Activated CD4-positive, alpha-beta T cell treated with anti-CD3 and anti-CD28 coated beads for 1 hour (primary cell): Measurements from ENCODE around the gene FAT2.

Source experiments
- DNase-seq: peaks from one replicate; pipeline ENCODE4 v3.0.0-alpha.2; 2020

FAT2 gene

GRCh38 chr5:151553130-151553670 lies 37.9 kb downstream of the FAT2 start:
- DNase-seq: no peak

DNA sequence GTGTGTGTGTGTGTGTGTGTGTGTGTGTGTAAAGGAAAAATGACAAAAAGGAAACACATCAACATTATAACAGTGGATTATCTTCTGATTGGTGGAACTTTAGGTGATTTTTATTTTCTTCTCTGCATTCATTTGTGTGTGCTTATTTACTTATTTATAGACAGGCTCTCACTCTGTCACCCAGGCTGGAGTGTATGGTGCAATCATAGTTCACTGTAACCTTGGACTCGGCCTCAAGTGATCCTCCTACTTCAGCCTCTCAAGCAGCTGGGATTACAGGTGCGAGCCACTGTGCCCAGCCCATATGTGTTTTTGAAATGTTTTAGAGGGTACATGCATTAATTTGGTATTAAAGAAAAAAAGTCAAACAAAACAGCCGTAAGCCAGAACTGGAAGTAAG lies 39.1 kb downstream of the FAT2 start:
- no peak for DNase-seq

GRCh38 chr5:151550146-151550545 lies 41.0 kb downstream of the FAT2 start:
- no peak for DNase-seq

GRCh38 chr5:151549713-151550112 lies 41.4 kb downstream of the FAT2 start:
- DNase-seq: no peak

DNA sequence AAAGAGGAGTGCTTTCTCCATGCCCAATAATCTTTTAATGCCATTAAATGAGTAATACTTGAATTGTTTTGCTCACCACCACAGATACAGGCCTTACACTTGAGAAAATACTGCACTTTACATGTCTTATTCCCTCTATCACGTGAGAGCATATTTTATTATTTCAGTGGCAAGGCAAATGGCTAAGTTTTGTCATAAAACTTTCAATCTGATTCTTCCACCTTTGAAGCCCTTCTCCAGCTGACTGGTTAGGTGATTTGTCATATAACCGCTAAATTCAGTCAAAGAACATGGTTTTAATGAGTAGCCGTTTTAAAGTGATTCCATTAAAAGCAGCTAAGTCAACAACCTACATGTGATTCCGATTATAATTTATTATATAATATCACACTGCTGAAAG lies 43.8 kb downstream of the FAT2 start:
- no peak for DNase-seq

DNA sequence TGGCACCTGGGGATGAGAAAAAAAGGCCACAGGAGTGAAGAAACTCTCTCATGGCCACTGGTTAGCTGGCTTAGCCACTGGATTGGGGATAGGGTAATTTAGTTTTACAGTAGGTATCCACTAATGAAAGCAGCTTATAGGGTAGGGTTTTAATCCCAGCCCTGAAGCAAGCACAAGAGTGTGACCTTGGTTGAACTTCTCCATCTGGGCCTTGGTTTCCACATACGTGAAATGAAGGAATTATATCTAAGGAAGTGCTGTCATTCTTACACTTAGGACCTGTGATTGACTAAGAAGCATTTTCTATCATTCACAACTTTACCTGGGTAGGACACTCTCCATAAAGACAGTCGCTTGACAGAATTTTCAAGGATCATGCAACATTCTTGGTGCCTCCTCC lies 49.6 kb downstream of the FAT2 start:
- DNase-seq: no peak
